ENCODE measurements around the gene TSPAN9.

Gene TSPAN9

GRCh38 chr12:3124917-3125316 lies 47.7 kb downstream of the TSPAN9 start:
- DNase-seq: no peak

- peak in 4 of 14 donors; percentile 6 to 21 (median 10) for DNase-seq
These were observed 48.5 kb downstream of the TSPAN9 start for GRCh38 chr12:3125674-3126073.

- no peak for DNase-seq
These were observed 50.7 kb downstream of the TSPAN9 start for GRCh38 chr12:3127832-3128231.

- no peak for DNase-seq
These were observed 51.5 kb downstream of the TSPAN9 start for GRCh38 chr12:3128498-3129293.

- no peak for DNase-seq
These were observed 52.3 kb downstream of the TSPAN9 start for GRCh38 chr12:3129301-3130056.

GRCh38 chr12:3130057-3130830 lies 53.1 kb downstream of the TSPAN9 start:
- no peak for DNase-seq

GRCh38 chr12:3131129-3131528 lies 54.0 kb downstream of the TSPAN9 start:
- no peak for DNase-seq

GRCh38 chr12:3132636-3133404 lies 55.6 kb downstream of the TSPAN9 start:
- DNase-seq: no peak

GRCh38 chr12:3133405-3133783 lies 56.2 kb downstream of the TSPAN9 start:
- no peak for DNase-seq

GRCh38 chr12:3134126-3134525 lies 56.9 kb downstream of the TSPAN9 start:
- DNase-seq: no peak

- no peak for DNase-seq
These were observed 57.5 kb downstream of the TSPAN9 start for GRCh38 chr12:3134526-3135135.

- DNase-seq: peak in 8 of 14 donors; percentile 7 to 82 (median 18)
These were observed 58.6 kb downstream of the TSPAN9 start for GRCh38 chr12:3135522-3136461.

- DNase-seq: no peak
These were observed 59.6 kb downstream of the TSPAN9 start for GRCh38 chr12:3136641-3137267.

GRCh38 chr12:3137268-3137781 lies 60.1 kb downstream of the TSPAN9 start:
- DNase-seq: no peak

- no peak for DNase-seq
These were observed 60.8 kb downstream of the TSPAN9 start for GRCh38 chr12:3137814-3138445.

- DNase-seq: no peak
These were observed 61.8 kb downstream of the TSPAN9 start for GRCh38 chr12:3138941-3139511.

- DNase-seq: no peak
These were observed 62.6 kb downstream of the TSPAN9 start for GRCh38 chr12:3139760-3140159.

- DNase-seq: no peak
These were observed 63.1 kb downstream of the TSPAN9 start for GRCh38 chr12:3140284-3140683.

Measured in C1 segment of cervical spinal cord (tissue), 14 donors.